Measurements from ENCODE around the gene ELL2. TPM values are rescaled to one million over a fixed set of nuclear protein-coding genes. Genes with fewer than 3 reads are reported as not detected.

Gene ELL2
- total RNA-seq, 4 donors from 2014 or later = 5.8 to 46.8 (median 19.7) TPM

GRCh38 chr5:95932941-95933340 lies 28.7 kb downstream of the ELL2 start:
- Histone ChIP-seq H3K27ac (no peak overlapping the region), H3K4me1 (no peaks in the 10 kb centered on the region), H3K4me3 (no peak overlapping the region), H3K27me3 (no peaks in the 10 kb centered on the region), H3K36me3 (no peaks in the 10 kb centered on the region), H3K9me3 (no peaks in the 10 kb centered on the region)
- 70 to 90% methylated on average over 3 to 4 of the region's 4 CpGs for WGBS, 2 donors (ENCODE audit: low coverage in 1 of 2)
- in situ Hi-C loops (cut with MboI; ENCODE audit: low pct_ligation_motif_present in 1 of 4, low pct_unique_long_range_greater_than_20kb in 1 of 4, low sequenced_read_pairs in 3 of 4) = no loop called here
- intact Hi-C loops (cut with DNase I; ENCODE audit: low total_unique reads) = no loop called here
- TF ChIP-seq EP300 (IDR thresholded peaks at IDR 0.05; ENCODE audit: low read depth) (no peak), POLR2A (IDR thresholded peaks at IDR 0.05) (no peak)
- DNase-seq = no peak

DNA sequence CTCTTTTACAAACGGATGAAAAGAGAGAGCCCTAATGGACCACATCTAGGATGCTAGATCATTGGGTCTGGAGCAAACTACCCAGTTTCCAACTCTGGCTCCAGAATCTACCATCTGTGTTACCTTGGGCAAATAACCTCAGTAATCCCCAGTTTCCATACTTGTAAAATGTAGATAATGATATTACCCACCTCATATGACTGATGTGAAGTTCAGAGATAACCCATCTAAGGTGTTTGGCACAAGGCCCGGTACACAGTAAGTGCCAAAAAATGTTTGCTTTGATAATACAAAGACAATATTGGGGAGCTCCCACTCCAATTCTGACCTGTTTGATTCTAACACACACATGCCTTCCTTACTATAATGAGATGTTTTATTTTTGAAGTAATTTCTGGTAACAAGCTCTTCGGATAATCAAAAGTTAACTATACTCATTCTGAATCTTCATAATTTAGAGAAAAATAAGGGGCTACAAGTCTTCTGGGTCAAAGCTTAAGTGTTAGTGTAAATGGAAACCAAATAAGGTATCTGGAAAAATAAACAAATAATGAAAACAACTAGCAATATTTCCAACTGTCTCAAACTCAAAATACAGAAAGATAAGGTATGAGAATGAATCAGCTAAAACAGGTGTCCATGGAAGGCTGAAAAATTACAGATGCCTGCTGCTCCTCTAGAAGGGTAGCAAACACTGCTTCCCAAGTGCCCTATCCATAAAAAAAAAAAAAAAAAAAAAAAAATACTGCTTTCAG lies 30.4 kb downstream of the ELL2 start:
- DNase-seq = no peak
- H3K4me1 ChIP-seq = no peaks in the 10 kb centered on the region
- no peak overlapping the region for H3K27ac ChIP-seq
- 89 to 92% methylated on average over 3 of the region's 3 CpGs for WGBS, 2 donors (ENCODE audit: low coverage in 1 of 2)
- no peak for TF ChIP-seq POLR2A (IDR thresholded peaks at IDR 0.05)
- TF ChIP-seq EP300 (IDR thresholded peaks at IDR 0.05; ENCODE audit: low read depth) = no peak
- no peak for TF ChIP-seq POLR2AphosphoS5 (IDR thresholded peaks at IDR 0.05)
- TF ChIP-seq, protein P1, sequence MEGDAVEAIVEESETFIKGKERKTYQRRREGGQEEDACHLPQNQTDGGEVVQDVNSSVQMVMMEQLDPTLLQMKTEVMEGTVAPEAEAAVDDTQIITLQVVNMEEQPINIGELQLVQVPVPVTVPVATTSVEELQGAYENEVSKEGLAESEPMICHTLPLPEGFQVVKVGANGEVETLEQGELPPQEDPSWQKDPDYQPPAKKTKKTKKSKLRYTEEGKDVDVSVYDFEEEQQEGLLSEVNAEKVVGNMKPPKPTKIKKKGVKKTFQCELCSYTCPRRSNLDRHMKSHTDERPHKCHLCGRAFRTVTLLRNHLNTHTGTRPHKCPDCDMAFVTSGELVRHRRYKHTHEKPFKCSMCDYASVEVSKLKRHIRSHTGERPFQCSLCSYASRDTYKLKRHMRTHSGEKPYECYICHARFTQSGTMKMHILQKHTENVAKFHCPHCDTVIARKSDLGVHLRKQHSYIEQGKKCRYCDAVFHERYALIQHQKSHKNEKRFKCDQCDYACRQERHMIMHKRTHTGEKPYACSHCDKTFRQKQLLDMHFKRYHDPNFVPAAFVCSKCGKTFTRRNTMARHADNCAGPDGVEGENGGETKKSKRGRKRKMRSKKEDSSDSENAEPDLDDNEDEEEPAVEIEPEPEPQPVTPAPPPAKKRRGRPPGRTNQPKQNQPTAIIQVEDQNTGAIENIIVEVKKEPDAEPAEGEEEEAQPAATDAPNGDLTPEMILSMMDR (IDR thresholded peaks at IDR 0.05) = no peak
- intact Hi-C loops (cut with DNase I; ENCODE audit: low total_unique reads) = no loop called here
- H3K4me3 ChIP-seq = no peak overlapping the region
- H3K27me3 ChIP-seq = no peaks in the 10 kb centered on the region
- no peaks in the 10 kb centered on the region for H3K9me3 ChIP-seq
- no peaks in the 10 kb centered on the region for H3K36me3 ChIP-seq
- in situ Hi-C loops (cut with MboI; ENCODE audit: low pct_ligation_motif_present in 1 of 4, low pct_unique_long_range_greater_than_20kb in 1 of 4, low sequenced_read_pairs in 3 of 4) = no loop called here

DNA sequence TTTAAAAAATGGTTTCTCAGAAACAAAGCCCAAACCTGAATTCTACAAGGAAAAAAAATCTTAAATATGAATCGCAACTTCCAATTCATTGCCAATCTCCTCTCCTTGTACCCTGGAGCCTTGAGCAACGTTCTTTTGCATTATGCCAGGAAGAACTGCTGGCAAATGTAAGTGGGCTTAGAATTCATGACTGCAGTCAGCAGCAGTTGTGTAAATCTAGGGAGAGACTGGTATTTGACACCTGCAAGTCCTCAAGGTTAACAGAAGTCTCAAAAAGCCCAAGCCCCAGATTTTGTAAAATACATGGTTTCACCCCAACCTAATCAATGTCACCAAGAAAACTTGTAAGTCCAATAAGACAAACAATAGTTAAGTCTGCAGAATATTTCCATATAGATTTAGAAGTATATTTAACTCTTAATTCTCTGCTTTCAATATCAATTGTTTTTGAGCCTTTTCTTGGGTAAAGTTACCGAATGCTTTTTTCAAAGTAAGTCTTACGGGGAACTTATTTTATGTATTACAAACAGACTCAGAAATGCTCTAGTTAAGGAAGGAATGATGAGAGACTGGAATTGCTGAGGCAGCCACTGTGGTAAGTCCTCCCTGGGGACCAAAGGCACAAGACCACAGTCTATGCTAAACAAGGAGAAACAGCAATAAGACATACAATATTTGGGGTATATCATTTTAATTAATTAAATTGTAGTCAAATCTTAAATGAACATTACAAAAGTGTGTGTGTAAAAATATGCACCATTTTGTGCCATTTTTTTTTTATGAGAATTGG lies 31.3 kb downstream of the ELL2 start:
- no peak for DNase-seq
- H3K27me3 ChIP-seq = no peaks in the 10 kb centered on the region
- intact Hi-C loops (cut with DNase I; ENCODE audit: low total_unique reads) (no loop called here), in situ Hi-C loops (cut with MboI; ENCODE audit: low pct_ligation_motif_present in 1 of 4, low pct_unique_long_range_greater_than_20kb in 1 of 4, low sequenced_read_pairs in 3 of 4) (no loop called here)
- H3K27ac ChIP-seq = no peak overlapping the region
- 92% methylated on average over 4 of the region's 4 CpGs for WGBS, 2 donors (ENCODE audit: low coverage in 1 of 2)
- peaks cover 0 to 2% (median under 1%) of the 10 kb centered on the region in 4 donors for H3K4me1 ChIP-seq
- H3K4me3 ChIP-seq = no peak overlapping the region
- TF ChIP-seq POLR2AphosphoS5 (IDR thresholded peaks at IDR 0.05) (no peak), EP300 (IDR thresholded peaks at IDR 0.05; ENCODE audit: low read depth) (no peak), POLR2A (IDR thresholded peaks at IDR 0.05) (no peak)
- TF ChIP-seq, protein P1 (IDR thresholded peaks at IDR 0.05) = no peak
- no peaks in the 10 kb centered on the region for H3K9me3 ChIP-seq
- no peaks in the 10 kb centered on the region for H3K36me3 ChIP-seq

- TF ChIP-seq EP300 (IDR thresholded peaks at IDR 0.05; ENCODE audit: low read depth) = no peak
- TF ChIP-seq POLR2A (IDR thresholded peaks at IDR 0.05) = no peak
- TF ChIP-seq POLR2AphosphoS5 (IDR thresholded peaks at IDR 0.05) = no peak
- TF ChIP-seq, protein P1 (IDR thresholded peaks at IDR 0.05) = no peak
- intact Hi-C loops (cut with DNase I; ENCODE audit: low total_unique reads) (no loop called here), in situ Hi-C loops (cut with MboI; ENCODE audit: low pct_ligation_motif_present in 1 of 4, low pct_unique_long_range_greater_than_20kb in 1 of 4, low sequenced_read_pairs in 3 of 4) (no loop called here)
- DNase-seq = no peak
- WGBS, 2 donors (ENCODE audit: low coverage in 1 of 2) = 96 to 98% methylated on average over 6 to 7 of the region's 7 CpGs
- Histone ChIP-seq H3K27ac (peak overlapping the region in 1 of 4 donors; percentile 31), H3K36me3 (no peaks in the 10 kb centered on the region), H3K9me3 (no peaks in the 10 kb centered on the region), H3K4me1 (peaks cover 0 to 14% (median 10%) of the 10 kb centered on the region in 4 donors), H3K4me3 (no peak overlapping the region), H3K27me3 (no peaks in the 10 kb centered on the region)
These were observed 32.9 kb downstream of the ELL2 start for GRCh38 chr5:95928724-95929253.
